Heart left ventricle (tissue), 13 donors: ENCODE results near the gene PRIMA1.

Source experiments
- POLR2A ChIP-seq, 2 donors: fragments of 450-650 bp; IDR thresholded peaks; one replicate each; pipeline ENCODE4 v1.6.1; 2017; ENCODE audit warnings: antibody characterized with exemption in 2 of 2, mild to moderate bottlenecking in 2 of 2, moderate library complexity in 2 of 2
- TF ChIP-seq, protein P1 (sequence below), 12 donors: fragments of 200-600 bp; sonication (generic) in 4 of 12; IDR thresholded peaks; one replicate each; pipeline versions ENCODE4 v1.5.0 to v1.8.0; 2018 to 2022; ENCODE audit warnings: antibody characterized with exemption in 12 of 12, mild to moderate bottlenecking in 5 of 12
- donor health status: ischemic (EF 13 %, LVEDD 7.1; RV severe dilation, severe dysfunction).
- donor health status: DM: no; HTN: yes; CAD: no.
- donor health status: DM: no; HTN: no; CAD: no.
- donor health status: ischemic (EF 25% LVEDD 6.9; RV normal size, moderate dysfunction).
- donor health status: ischemic (EF 25% LVEDD 5.7; RV mildly dilated, moderate dysfunction).
- donor health status: ischemic (EF 35%, LVEDD 5.7; RV mildly dilated, moderate dysfunction).
- donor health status: nonischemic (EF 11% LVEDD 7.7; RV severe dilation, severe dysfunction).
- donor health status: DM: yes; HTN: yes; CAD: no.
- donor health status: PGD.
- donor health status: ischemic (EF 29% LVEDD 5.4; RV normal size, mild dysfunction).
- donor health status: nonischemic (EF 23%, LVEDD 6.1; RV moderate dilation, normal function).

DNA sequence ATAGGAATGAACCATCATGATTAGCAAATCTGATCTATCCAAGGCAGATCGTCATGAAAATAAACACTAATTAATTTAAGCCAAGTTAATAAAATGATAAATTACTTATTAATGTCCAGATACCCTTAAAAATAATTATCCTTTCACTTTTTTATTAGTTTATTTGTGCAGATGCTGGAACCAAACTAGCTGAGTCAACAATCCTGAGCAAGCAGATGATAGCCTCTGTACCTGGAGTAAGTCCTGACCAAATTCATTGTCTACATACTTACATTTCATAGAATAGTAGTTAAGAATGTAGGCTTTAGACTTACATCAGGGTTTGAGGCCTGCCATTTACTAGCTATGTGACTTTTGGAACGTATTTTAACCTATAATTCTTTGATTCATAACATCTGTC lies 105.8 kb downstream of the PRIMA1 start:
- no peak for TF ChIP-seq POLR2A (IDR thresholded peaks at IDR 0.05)
- TF ChIP-seq, protein P1, sequence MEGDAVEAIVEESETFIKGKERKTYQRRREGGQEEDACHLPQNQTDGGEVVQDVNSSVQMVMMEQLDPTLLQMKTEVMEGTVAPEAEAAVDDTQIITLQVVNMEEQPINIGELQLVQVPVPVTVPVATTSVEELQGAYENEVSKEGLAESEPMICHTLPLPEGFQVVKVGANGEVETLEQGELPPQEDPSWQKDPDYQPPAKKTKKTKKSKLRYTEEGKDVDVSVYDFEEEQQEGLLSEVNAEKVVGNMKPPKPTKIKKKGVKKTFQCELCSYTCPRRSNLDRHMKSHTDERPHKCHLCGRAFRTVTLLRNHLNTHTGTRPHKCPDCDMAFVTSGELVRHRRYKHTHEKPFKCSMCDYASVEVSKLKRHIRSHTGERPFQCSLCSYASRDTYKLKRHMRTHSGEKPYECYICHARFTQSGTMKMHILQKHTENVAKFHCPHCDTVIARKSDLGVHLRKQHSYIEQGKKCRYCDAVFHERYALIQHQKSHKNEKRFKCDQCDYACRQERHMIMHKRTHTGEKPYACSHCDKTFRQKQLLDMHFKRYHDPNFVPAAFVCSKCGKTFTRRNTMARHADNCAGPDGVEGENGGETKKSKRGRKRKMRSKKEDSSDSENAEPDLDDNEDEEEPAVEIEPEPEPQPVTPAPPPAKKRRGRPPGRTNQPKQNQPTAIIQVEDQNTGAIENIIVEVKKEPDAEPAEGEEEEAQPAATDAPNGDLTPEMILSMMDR (IDR thresholded peaks at IDR 0.05), result no peak
